ENCODE measurements around the gene NAA60.

GRCh38 chr16:3488801-3489200 lies 45.3 kb downstream of the NAA60 start:
- no peak for TF ChIP-seq CTCF (IDR thresholded peaks at IDR 0.05)
- TF ChIP-seq ZFX (IDR thresholded peaks at IDR 0.05; ENCODE audit: borderline replicate concordance) = no peak

All from 22Rv1 (cell line).